Fibroblast of skin of abdomen (primary cell): ENCODE results near the gene PML.
A peak's percentile ranks its signal among the peaks of the same experiment; 100 is the strongest.

Source experiments
- DNase-seq: peaks from one replicate; pipeline ENCODE4 v3.0.0-alpha.2; 2013

The PML gene

DNA sequence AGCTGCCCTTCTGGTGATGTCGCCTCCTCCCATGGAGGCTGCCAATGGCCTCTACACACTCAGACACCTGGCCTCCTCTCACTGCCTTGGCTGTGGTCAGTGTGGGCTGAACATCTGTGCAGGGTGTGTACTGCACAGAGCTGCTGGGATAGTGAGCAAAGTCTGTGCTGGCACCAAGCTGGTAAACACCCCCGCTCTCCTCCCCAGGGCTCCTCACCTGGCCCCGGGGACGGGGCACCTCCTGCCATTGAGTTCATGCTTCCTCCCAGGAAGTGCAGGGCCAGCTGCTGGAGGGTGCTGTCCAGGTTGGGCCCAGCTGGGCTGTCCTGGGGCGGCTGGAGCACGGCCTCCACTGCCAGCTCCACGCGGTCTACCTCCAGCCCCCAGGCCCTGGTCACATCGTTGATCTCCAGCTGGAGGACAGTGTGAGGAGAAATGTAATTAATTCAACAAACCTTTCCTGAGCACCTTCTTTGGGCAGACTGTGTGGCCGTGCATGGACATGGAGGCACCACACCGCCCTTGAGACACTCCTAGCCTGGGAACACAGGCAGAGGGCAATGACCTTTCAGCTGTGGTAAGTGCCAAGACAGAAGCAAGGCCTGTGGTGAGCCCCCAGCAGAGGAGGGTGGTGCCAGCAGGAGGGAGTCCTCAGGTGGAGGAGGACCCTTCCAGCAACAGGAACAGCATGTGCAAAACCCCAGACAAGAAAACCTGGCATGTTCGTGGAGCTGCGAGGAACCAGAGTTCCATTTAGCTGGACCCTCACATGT, 9.2 kb upstream of the PML start:
- peak; percentile 50 for DNase-seq

DNA sequence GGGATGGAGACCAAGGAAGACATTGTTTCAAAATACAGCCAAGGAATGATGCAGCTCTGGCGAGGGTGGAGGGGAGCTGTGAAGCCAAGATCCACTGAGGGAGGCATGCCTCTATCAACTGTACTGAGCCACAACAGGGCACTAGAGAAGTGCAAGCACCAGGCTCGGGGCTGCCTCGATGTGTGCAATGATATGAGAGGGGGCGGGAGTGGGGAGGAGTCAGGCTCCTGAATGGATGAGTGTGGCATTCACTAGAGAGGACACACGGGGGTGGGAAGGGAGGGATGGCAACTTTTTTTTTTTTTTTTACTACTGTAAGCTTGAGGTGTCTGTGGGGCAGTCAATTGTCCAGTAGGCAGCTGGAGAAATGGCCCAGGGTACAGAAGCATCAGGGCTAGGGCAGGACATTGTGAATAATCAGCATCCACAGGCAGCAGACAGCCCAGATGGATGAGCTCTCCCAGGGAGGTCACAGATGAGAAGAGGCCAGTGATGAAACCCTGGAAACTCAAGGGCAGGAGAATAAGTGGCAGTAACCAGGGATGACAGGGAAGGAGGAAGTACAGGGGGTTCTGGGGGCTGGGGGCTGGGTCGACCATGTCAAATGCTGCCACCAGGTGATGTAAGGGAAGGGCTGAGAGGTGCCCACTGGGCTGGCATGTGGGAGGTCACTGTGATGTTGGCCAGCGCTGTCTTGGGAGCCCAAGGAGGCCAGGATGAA, 8.3 kb upstream of the PML start:
- no peak for DNase-seq

- DNase-seq: no peak
These were observed 7.8 kb upstream of the PML start for GRCh38 chr15:73986776-73987056.

GRCh38 chr15:73987250-73987649, 7.3 kb upstream of the PML start:
- DNase-seq: no peak

DNA sequence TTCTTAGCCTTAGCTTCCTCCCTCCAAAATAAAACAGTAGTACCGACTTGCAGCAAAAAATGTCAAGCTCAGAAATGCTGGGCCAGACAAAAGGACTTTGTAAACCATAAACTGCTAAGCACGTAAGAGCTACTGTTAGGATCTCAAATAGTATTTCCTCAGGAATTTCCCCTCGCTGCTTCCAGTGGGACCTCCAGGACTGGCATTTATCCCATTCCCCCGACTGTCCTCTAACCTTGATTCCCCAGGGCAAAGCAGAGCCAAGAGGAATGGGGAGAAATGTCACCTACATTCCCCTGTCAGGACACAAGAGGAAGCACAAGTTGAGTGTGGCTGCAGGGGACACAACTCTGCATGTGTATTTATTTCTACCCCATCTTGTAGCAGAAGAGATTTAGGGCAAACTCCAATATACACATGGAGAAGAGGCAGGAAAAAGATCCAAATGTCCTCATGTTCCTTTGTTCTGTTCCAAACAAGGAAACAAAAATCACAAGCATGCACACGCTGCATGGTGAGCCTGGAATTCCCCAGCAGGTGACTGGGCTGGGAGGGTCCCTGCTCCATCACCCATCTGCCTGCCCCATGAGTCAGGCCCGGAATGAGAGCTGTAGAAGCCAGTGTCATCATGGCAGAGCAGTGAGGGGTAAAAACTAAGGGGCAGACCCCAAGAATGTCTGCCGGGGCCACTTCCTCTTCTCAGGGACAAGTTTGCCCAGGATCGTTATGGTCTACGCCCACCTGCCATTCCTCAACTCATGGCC, 6.7 kb upstream of the PML start:
- peak; percentile 45 for DNase-seq

DNA sequence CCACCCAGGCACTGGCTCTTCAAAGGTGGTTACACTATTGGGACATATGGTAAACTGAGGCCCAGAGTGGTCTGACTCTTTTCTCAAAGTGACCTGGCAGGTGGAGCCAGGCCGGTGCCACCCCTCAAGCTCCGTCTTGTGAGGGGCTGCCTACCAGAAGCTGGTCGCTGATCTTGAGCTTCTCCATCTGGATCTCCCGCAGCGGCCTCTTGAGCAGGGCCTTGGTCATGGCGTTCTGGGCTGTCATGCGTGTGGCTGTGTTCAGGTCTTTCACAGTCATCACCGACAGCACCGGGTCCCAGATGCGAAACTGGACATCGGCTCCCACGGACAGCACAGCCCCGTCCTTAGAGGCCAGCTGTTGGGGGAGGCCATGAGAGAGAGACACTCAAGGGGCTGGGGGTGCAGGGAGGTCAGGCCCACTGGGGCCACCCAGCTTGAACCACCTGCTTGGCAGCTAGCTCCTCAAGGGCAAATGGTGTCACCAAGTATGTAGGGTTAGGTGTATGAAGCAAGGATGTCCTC, 6.0 kb upstream of the PML start:
- DNase-seq: no peak

- peak; percentile 85 for DNase-seq
These were observed 5.3 kb upstream of the PML start for GRCh38 chr15:73989001-73989798.

DNA sequence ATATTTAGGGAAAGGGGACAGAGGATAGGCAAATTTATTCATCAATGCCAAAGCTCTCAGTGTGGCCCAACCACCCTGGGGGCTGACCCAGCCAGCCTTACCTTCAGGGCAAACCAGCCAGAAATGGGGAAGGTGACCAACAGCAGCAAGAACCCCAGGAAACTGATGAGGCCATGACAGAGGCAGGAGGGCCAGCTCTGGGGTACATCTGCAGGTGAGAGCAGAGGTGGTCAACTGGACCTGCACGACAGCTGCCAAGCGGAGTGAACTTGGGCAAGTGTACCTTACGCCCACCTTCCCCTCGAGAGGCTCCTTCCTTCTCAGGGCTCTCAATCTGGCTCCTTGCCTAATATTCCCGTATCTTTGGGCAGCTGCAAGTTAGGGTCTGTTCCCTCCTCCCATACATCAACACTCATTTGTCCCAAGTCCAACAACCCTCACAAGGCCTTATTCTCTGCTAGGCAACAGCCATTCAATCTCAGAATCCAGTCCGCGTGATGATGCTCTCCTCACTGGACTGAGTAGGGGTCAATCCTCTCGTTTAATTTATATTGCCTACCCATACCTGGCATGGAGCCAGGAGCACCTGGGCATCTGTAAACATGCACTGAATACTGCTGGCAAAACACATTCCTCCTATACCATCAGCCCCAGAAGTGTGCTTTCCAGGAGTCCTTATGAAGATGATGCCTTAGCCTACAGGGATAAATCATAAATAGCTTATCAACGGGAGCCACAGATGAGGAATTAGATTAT, 4.1 kb upstream of the PML start:
- no peak for DNase-seq

GRCh38 chr15:73991260-73991659, 3.3 kb upstream of the PML start:
- DNase-seq: peak; percentile 32

GRCh38 chr15:73991726-73992593, 2.6 kb upstream of the PML start, which contains the start of gene STOML1:
TSS of gene STOML1 (minus strand) at chr15:73992295. CDS start at chr15:73992223, 72 bp downstream.
- DNase-seq: peak; percentile 95

DNA sequence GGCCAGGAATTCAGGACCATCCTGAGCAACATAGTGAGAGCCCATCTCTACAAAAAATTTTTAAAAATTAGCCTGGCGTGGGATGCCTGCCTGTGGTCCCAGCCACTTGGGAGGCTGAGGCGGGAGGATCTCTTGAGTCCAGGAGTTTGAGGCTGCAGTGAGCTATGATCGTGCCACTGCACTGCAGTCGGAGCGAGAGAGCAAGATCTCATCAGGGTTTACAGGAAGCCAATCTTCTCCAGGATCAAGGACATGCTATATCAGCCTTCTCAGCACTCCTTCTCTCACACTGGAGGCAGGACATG, 2.0 kb upstream of the PML start:
- no peak for DNase-seq

DNA sequence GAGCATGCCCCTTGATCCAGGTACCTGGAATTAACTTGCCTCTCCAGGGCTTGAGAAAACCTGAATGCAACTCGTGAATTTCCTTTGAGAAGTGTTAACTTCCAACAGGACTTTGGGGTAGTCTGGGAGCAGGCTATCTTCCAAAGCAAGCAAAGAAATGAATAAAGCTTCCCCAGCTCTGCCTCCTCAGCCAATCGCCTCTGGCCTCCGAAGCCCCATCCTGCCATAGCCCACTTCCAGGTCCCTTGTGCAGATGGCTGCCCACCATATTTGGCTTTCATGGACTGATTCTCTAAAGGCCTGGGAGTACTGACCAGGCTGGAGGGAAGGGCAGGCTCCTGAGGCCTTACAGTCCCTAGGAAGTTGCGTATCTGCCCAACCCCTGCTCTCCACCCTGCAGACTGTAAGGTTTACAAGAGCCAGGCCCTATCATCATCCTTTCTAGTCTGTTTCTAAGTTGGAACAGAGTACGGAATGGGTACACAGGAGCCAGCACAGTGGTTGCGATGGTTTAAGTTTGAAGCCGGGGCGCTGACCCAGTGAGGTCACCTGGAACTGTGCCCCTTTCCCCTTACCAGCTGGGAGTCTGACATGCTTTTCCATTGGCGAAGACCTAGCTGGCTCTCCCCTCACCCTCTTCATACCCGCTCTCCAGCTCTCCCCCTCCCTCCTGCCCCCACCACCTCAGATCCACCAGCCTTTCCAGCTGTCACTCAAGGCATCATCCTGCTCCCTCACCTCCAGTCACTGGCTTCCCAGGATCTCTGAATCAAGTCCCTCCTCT, 1.1 kb upstream of the PML start:
- DNase-seq: no peak

GRCh38 chr15:73994912-73995622, 551 bp downstream of the PML start:
- DNase-seq: no peak

GRCh38 chr15:73996267-73996666, 1.8 kb downstream of the PML start:
- no peak for DNase-seq

- DNase-seq: no peak
These were observed 2.4 kb downstream of the PML start for GRCh38 chr15:73996939-73997338.

DNA sequence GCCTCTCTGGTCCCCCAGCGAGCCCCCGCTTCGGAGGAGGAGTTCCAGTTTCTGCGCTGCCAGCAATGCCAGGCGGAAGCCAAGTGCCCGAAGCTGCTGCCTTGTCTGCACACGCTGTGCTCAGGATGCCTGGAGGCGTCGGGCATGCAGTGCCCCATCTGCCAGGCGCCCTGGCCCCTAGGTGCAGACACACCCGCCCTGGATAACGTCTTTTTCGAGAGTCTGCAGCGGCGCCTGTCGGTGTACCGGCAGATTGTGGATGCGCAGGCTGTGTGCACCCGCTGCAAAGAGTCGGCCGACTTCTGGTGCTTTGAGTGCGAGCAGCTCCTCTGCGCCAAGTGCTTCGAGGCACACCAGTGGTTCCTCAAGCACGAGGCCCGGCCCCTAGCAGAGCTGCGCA, 3.5 kb downstream of the PML start:
- no peak for DNase-seq

- DNase-seq: no peak
These were observed 12.5 kb downstream of the PML start for GRCh38 chr15:74006774-74007639.

DNA sequence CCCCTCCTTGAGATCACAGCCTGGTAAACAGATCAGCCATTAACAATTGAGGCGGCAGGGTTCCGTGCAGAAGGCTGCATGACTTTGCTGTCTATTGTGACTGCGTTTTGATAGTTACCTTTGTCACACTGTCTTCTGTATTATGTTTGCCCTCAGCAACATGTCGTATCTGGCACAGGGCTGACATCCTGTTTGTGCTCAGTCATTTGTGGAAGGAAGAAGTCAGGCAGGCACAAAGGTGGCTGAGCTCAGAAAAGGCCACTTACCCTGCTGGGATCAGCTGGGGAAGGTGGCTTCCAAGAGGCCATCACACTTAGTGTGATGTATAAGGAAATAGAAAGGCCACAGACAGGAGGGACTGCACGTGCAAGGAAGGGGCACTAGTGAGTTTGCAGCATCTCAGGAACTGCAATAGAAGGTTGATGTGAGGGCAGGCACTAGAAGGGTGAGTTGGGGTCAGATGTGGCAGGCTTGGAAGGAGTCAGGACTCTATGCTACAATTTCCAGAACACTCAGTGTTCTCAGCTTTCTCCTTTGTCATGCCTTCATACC, 13.4 kb downstream of the PML start:
- no peak for DNase-seq
